HG03354 (cell line): ENCODE results near the gene MEG3.

Experiments
- ATAC-seq: cut with Tn5 transposase; IDR thresholded peaks from one replicate; pipeline ENCODE4 v1.9.1; 2021; ENCODE audit warnings: mild to moderate bottlenecking; ENCODE audit not compliant: unreplicated experiment, poor library complexity, severe bottlenecking

Gene MEG3

GRCh38 chr14:100903672-100904185 lies 77.8 kb downstream of the MEG3 start, which contains the start of gene RTL1:
TSS of gene RTL1 (minus strand) at chr14:100903722. CDS start at chr14:100884788, 18,934 bp downstream.
- no peak for ATAC-seq

- no peak for ATAC-seq
Observed at GRCh38 chr14:100904307-100905087, 78.6 kb downstream of the MEG3 start.

GRCh38 chr14:100905166-100905565 lies 79.2 kb downstream of the MEG3 start:
- ATAC-seq = no peak

GRCh38 chr14:100906420-100906819 lies 80.5 kb downstream of the MEG3 start:
- ATAC-seq = no peak

GRCh38 chr14:100907240-100907639 lies 81.3 kb downstream of the MEG3 start:
- ATAC-seq = no peak

- no peak for ATAC-seq
Observed at GRCh38 chr14:100909439-100909838, 83.5 kb downstream of the MEG3 start.
